ENCODE data around the gene GALNTL6. TPM values are rescaled to one million over a fixed set of nuclear protein-coding genes. Genes with fewer than 3 reads are reported as not detected.

GALNTL6 gene
- polyA plus RNA-seq, 1 donor (not counting 4 experiments of a cell fraction or from before 2014, with no cell fraction given): not detected

DNA sequence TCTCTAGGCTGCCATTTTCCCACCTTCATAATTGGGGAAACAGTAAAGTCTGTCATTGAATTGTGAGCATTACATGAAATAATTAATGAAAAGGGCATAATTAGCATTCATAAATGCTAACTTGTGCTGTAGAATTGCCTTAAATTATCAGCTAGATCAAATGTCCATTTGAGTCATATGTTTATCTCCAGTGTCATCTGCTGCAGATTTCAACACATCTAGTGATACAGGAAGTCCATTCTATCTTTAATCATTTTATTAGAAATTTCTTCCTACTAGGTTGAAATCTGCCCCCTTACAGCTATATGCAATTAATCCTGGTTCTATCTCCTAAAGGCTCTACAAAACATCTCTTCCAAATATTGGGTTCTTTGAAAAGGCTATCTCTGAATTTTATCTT is 1115.1 kb downstream of the GALNTL6 start:
- Histone ChIP-seq H3K27me3 (ENCODE audit: control insufficient read depth, extremely low read depth, insufficient read depth, low read length) (no peaks in the 10 kb centered on the region), H2AFZ (ENCODE audit: control insufficient read depth, low read length) (no peak overlapping the region), H3K27ac (ENCODE audit: control insufficient read depth, insufficient read depth, low read length) (no peak overlapping the region), H3K4me3 (ENCODE audit: control insufficient read depth in 2 of 3, extremely low read depth in 1 of 3, insufficient read depth in 2 of 3, low read depth in 1 of 3, low read length in 3 of 3) (no peak overlapping the region), H3K4me2 (ENCODE audit: control insufficient read depth, extremely low read depth, insufficient read depth, low read depth, low read length) (no peak overlapping the region), H3K9ac (ENCODE audit: control insufficient read depth, extremely low read depth, insufficient read depth, low read length) (no peak overlapping the region), H3K4me1 (ENCODE audit: control insufficient read depth, extremely low read depth, insufficient read depth, low read length) (no peaks in the 10 kb centered on the region), H3K36me3 (ENCODE audit: control insufficient read depth in 2 of 2, extremely low read depth in 1 of 2, insufficient read depth in 2 of 2, low read length in 2 of 2) (no peaks in the 10 kb centered on the region), H4K20me1 (ENCODE audit: control insufficient read depth, extremely low read depth, insufficient read depth, low read length) (no peaks in the 10 kb centered on the region), H3K79me2 (ENCODE audit: control insufficient read depth, insufficient read depth, low read length) (no peaks in the 10 kb centered on the region), H3K9me1 (ENCODE audit: control insufficient read depth, extremely low read depth, insufficient read depth, low read length) (no peaks in the 10 kb centered on the region), H3K9me3 (ENCODE audit: control insufficient read depth, low read depth, low read length) (no peaks in the 10 kb centered on the region)
- dilution Hi-C loops (cut with MboI; ENCODE audit: extremely low pct_ligation_motif_present, low sequenced_read_pairs): no loop called here
- no peak for FAIRE-seq
- no peak for DNase-seq (ENCODE audit: low read depth, low spot score)
- TF ChIP-seq CTCF (optimal IDR thresholded peaks at IDR 0.05 in 1 of 3, IDR thresholded peaks at IDR 0.05 in 1 of 3, conservative IDR thresholded peaks at IDR 0.05 in 1 of 3; ENCODE audit: extremely low read depth in 1 of 3, insufficient read depth in 2 of 3, low read length in 3 of 3) (no peak), EZH2 (IDR thresholded peaks at IDR 0.05; ENCODE audit: low read length) (no peak)

DNA sequence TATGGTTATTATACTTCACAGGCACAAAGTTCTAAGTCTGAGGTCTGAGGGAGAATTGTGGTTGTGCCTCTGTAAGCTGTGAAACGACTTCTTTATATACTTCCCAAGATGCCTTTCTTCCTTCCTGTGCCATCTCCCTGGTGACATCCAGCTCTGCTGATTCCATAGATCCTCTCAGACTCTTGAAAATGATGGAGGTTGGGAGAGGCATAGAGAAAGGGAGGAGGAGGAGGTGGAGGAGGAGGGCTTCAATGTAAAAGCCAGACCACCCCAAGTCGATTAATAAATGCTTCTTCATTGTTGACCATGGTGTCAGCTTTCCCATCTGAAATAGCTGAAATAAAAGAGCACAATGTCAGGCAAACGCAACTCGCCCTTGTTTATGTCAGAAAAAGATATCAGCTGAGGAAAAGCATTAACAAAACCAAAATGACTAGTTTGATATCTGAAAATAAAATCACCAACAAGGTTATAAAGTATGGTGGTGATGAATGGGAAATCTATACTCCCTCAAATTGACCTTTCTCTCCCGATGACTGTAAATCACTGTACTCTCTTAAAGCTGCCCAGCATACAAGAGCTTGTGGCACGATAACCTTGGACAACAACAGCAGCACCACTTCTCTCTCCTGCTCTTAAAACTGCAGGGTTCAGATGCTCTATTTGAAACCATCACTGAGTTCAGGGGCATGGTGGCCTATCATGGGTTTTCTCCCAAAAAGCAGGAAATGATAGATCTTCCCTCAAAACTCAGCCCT is 1125.0 kb downstream of the GALNTL6 start:
- H3K9me3 ChIP-seq (ENCODE audit: control insufficient read depth, low read depth, low read length): no peaks in the 10 kb centered on the region
- H3K4me2 ChIP-seq (ENCODE audit: control insufficient read depth, extremely low read depth, insufficient read depth, low read depth, low read length): no peak overlapping the region
- H4K20me1 ChIP-seq (ENCODE audit: control insufficient read depth, extremely low read depth, insufficient read depth, low read length): no peaks in the 10 kb centered on the region
- no peak overlapping the region for H3K27ac ChIP-seq (ENCODE audit: control insufficient read depth, insufficient read depth, low read length)
- DNase-seq (ENCODE audit: low read depth, low spot score) (no peak), FAIRE-seq (no peak)
- H3K4me1 ChIP-seq (ENCODE audit: control insufficient read depth, extremely low read depth, insufficient read depth, low read length): no peaks in the 10 kb centered on the region
- no peaks in the 10 kb centered on the region for H3K36me3 ChIP-seq (ENCODE audit: control insufficient read depth in 2 of 2, extremely low read depth in 1 of 2, insufficient read depth in 2 of 2, low read length in 2 of 2)
- H3K27me3 ChIP-seq (ENCODE audit: control insufficient read depth, extremely low read depth, insufficient read depth, low read length): no peaks in the 10 kb centered on the region
- no peaks in the 10 kb centered on the region for H3K9me1 ChIP-seq (ENCODE audit: control insufficient read depth, extremely low read depth, insufficient read depth, low read length)
- no peaks in the 10 kb centered on the region for H3K79me2 ChIP-seq (ENCODE audit: control insufficient read depth, insufficient read depth, low read length)
- no peak overlapping the region for H2AFZ ChIP-seq (ENCODE audit: control insufficient read depth, low read length)
- no peak overlapping the region for H3K4me3 ChIP-seq (ENCODE audit: control insufficient read depth in 2 of 3, extremely low read depth in 1 of 3, insufficient read depth in 2 of 3, low read depth in 1 of 3, low read length in 3 of 3)
- dilution Hi-C loops (cut with MboI; ENCODE audit: extremely low pct_ligation_motif_present, low sequenced_read_pairs): no loop called here
- TF ChIP-seq CTCF (optimal IDR thresholded peaks at IDR 0.05 in 1 of 3, IDR thresholded peaks at IDR 0.05 in 1 of 3, conservative IDR thresholded peaks at IDR 0.05 in 1 of 3; ENCODE audit: extremely low read depth in 1 of 3, insufficient read depth in 2 of 3, low read length in 3 of 3): no peak
- no peak for TF ChIP-seq EZH2 (IDR thresholded peaks at IDR 0.05; ENCODE audit: low read length)
- no peak overlapping the region for H3K9ac ChIP-seq (ENCODE audit: control insufficient read depth, extremely low read depth, insufficient read depth, low read length)

Data from keratinocyte (primary cell).